T47D (cell line): ENCODE results near the gene CSN1S1.
"Not testable (repeated sequence)": the region's sequence is repeated elsewhere in the genome, so short reads cannot be mapped to it uniquely, and the experiment has no call there.

ENCODE experiments used
- DNase-seq, 2 experiments: peaks; one replicate each; pipeline versions ENCODE4 v3.0.0 to v3.0.0-alpha.2; 2011 to 2012; ENCODE audit warnings: low read depth in 1 of 2, low spot score in 1 of 2
- JUND ChIP-seq: IDR thresholded peaks from 2 replicates; pipeline ENCODE4 v1.6.1; 2012; ENCODE audit warnings: low read depth
- in situ Hi-C: cut with HindIII; loops from 2 replicates; pipeline ENCODE4 v1.10.0; 2016; ENCODE audit warnings: low sequenced_read_pairs, low pct_unique_long_range_greater_than_20kb

Gene CSN1S1, protein sequence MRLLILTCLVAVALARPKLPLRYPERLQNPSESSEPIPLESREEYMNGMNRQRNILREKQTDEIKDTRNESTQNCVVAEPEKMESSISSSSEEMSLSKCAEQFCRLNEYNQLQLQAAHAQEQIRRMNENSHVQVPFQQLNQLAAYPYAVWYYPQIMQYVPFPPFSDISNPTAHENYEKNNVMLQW

GRCh38 chr4:69930768-69931167 lies at the start of gene CSN1S1:
Gene CSN1S1, plus strand, starts transcription at chr4:69931068. Its CDS starts 1,488 bp downstream, at chr4:69932556.
- in situ Hi-C loops, result no loop called here
- no peak for TF ChIP-seq JUND
- DNase-seq, result no peak

GRCh38 chr4:69881173-69881773 lies 49.6 kb upstream of the CSN1S1 start:
- TF ChIP-seq JUND, result no peak
- in situ Hi-C loops, result no loop called here
- peak in 1 of 2 experiments; percentile 58 for DNase-seq

DNA sequence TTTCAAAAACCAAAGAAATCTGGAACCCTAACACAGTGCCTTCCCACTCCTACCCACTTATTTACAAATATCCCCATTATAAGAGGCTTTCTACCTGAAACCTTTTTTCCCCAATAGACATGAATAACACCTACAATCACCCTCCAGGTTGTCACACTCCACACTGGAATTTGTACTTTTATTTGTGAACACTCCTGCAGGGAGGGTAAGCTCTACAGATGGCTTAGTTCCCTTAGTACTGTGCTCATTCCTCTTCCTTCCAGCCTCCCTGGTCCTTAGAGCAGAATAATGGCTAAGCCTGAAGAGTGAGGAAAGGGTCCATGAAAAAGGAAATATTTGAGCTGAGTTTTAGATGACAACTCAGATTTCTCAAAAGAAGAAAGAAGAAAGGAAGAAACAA lies 48.7 kb upstream of the CSN1S1 start:
- DNase-seq, result no peak
- in situ Hi-C loops, result no loop called here
- no peak for TF ChIP-seq JUND

- DNase-seq, result no peak
- in situ Hi-C loops, result no loop called here
- no peak for TF ChIP-seq JUND
Measured at GRCh38 chr4:69888336-69888735, 42.5 kb upstream of the CSN1S1 start.

DNA sequence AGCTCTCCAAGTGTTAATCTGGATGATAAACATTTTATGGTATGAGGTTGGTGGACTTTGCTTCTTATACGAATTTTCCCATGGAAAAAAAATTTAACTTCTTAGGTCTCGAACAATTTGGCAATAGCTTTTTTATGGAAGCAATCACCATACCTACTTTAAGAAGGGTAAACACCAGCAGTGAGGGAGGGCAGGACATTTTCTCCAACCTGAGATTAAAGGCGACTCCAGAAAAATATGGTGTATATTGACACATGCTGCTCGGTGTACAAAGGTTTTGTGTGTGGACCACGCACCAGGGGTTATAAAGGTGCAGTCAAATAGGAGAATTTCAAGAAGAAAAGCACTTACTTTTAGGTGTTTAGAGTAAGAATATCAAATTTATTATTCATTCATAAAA lies 36.7 kb upstream of the CSN1S1 start:
- in situ Hi-C loops, result no loop called here
- DNase-seq, result no peak

DNA sequence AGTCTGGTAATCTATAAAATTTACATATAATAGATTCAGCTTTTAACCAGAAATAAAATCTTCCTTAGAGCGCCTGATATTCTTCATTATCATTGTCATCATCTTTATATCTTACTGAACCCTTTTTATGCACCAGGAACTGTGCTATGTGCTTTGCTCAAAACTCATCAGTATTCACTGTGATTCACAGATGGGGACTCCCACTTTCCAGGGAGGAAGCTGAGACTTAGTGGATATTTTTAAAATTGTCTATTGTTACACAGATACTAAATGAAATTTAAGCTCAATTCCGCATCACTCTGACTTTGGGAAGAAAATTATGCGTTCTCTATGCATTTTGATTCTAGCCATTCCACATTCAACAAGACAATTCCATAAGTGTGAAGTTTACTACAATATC lies 36.1 kb upstream of the CSN1S1 start:
- TF ChIP-seq JUND, result no peak
- in situ Hi-C loops, result no loop called here
- DNase-seq, result no peak

More for the DNA sequence above, 36.7 kb upstream of the CSN1S1 start:
- no peak for TF ChIP-seq JUND

DNA sequence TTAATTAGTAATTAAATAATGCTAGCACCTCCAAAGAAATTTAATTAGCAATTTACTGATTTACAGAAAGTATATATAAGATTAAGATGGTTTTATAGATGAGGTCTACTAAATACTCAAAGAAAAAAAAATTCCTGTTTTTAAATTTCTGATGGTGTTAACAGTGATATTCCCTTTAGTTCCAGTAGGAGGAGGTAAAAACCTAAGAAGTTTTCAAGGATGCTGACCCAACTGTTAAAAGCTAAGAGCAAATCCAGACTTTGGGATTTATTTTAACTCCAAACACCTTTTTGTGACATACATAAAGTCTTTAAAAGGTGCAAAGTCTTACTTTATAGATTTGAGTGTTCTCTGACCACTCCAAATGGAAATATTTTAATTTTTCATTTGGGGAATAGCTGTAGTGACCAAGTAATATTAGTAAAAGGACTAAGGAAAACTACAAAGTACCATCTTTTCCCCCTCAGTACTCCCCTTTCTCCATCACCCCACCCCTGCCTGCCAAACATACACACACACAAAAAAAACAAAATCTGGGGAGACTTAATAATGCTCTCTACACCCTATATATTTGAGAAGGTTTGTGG lies 34.2 kb upstream of the CSN1S1 start:
- DNase-seq, result peak in 1 of 2 experiments; percentile 30
- in situ Hi-C loops, result no loop called here

DNA sequence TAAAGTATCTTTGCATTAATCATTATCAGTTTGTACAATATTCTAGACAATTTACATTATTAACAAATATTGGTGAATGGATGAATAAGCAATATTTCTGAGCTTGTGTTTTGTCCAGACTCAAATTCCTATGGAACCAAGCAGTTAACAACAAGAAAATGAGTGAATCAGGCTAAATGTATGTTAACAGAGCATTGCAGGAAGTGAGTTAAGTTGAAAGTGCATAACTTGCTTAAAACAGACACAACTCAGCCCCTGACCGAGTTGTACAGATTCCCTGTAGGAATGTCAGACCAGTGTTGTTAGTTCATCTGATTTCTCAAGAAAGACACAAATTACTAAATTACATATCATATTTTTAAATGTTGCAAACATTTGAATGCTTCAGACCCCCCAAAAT lies 23.7 kb upstream of the CSN1S1 start:
- DNase-seq, result no peak
- no peak for TF ChIP-seq JUND
- in situ Hi-C loops, result no loop called here

More for the DNA sequence above, 34.2 kb upstream of the CSN1S1 start:
- no peak for TF ChIP-seq JUND

GRCh38 chr4:69909195-69909594 lies 21.7 kb upstream of the CSN1S1 start:
- in situ Hi-C loops, result no loop called here
- no peak for DNase-seq
- no peak for TF ChIP-seq JUND

- no peak for TF ChIP-seq JUND
- no peak for DNase-seq
- in situ Hi-C loops, result no loop called here
Measured at GRCh38 chr4:69910016-69910782, 20.7 kb upstream of the CSN1S1 start.

DNA sequence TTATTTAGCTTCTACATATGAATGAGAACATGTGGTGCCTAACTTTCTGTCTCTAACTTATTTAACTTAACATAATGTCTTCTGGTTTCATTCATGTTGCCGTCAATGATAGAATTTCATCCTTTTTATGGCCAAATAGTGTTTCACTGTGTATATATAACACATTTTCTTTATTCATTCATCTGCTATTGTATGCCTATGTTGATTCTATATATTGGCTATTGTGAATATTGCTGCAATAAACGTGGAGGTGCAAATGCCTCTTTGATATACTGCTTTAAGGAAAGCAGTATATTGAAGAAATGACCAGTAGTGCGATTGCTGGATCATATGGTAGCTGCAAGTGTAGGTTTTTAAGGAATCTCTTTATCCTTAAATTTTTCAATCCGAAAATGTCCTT lies 10.0 kb upstream of the CSN1S1 start:
- in situ Hi-C loops, result no loop called here

GRCh38 chr4:69923782-69924410 lies 7.0 kb upstream of the CSN1S1 start:
- in situ Hi-C loops, DNase-seq: not testable (repeated sequence)

More for the DNA sequence above, 10.0 kb upstream of the CSN1S1 start:
- TF ChIP-seq JUND, result no peak
- DNase-seq, result no peak
